Astrocyte of the cerebellum (primary cell): ENCODE measurements around the gene NFIX.

ENCODE experiments used
- DNase-seq: peaks from one replicate; pipeline ENCODE4 v3.0.0-alpha.2; 2011; ENCODE audit warnings: low read depth
- H3K4me3 ChIP-seq: 2 replicates; pipeline ENCODE4 v1.5.1; 2011; ENCODE audit warnings: mild to moderate bottlenecking, low read depth, low read length, moderate library complexity
- CTCF ChIP-seq: IDR thresholded peaks from 2 replicates; pipeline ENCODE4 v1.5.1; 2012; ENCODE audit warnings: low read length, low read depth, moderate library complexity, mild to moderate bottlenecking; ENCODE audit errors: missing control alignments
- in situ Hi-C: cut with HindIII; loops from 2 replicates; pipeline ENCODE4 v1.10.0; 2017; ENCODE audit warnings: low sequenced_read_pairs

The NFIX gene

GRCh38 chr19:12990853-12991252, 4.4 kb upstream of the NFIX start:
- DNase-seq: no peak
- in situ Hi-C loops: no loop called here
- no peak overlapping the region for H3K4me3 ChIP-seq
- no peak for TF ChIP-seq CTCF

GRCh38 chr19:12991296-12991695, 4.0 kb upstream of the NFIX start:
- in situ Hi-C loops: no loop called here
- H3K4me3 ChIP-seq: no peak overlapping the region
- TF ChIP-seq CTCF: no peak
- DNase-seq: no peak

- H3K4me3 ChIP-seq: no peak overlapping the region
- in situ Hi-C loops: no loop called here
- DNase-seq: no peak
- no peak for TF ChIP-seq CTCF
These were observed 2.5 kb upstream of the NFIX start for GRCh38 chr19:12992729-12993128.

GRCh38 chr19:12993562-12993961, 1.7 kb upstream of the NFIX start:
- H3K4me3 ChIP-seq: no peak overlapping the region
- DNase-seq: no peak
- in situ Hi-C loops: no loop called here
- no peak for TF ChIP-seq CTCF

- no peak for TF ChIP-seq CTCF
- in situ Hi-C loops: no loop called here
- peak overlapping the region; percentile 86 for H3K4me3 ChIP-seq
- DNase-seq: no peak
These were observed 526 bp downstream of the NFIX start for GRCh38 chr19:12995596-12996405.

GRCh38 chr19:12996406-12997094, 1.3 kb downstream of the NFIX start:
- H3K4me3 ChIP-seq: peak overlapping the region; percentile 86
- in situ Hi-C loops: no loop called here
- no peak for TF ChIP-seq CTCF
- no peak for DNase-seq
